Stomach (tissue), 4 donors: Measurements from ENCODE around the gene WDR3.

Experiments used
- CTCF ChIP-seq, 7 experiments: fragments of 450-650 bp in 4 of 7; fragments of 200-600 bp in 3 of 7; sonication (generic) in 3 of 7; IDR thresholded peaks; one replicate each; pipeline ENCODE4 v1.5.1; 2016 to 2019; ENCODE audit warnings: antibody characterized with exemption in 7 of 7, control low read depth in 2 of 7, mild to moderate bottlenecking in 1 of 7
- EP300 ChIP-seq: sonication (generic); formaldehyde crosslinking; IDR thresholded peaks from one replicate; pipeline ENCODE4 v1.6.1; 2017; ENCODE audit warnings: antibody characterized with exemption
- POLR2A ChIP-seq, 4 donors: fragments of 450-650 bp; IDR thresholded peaks; one replicate each; pipeline ENCODE4 v1.6.1; 2016; ENCODE audit warnings: antibody characterized with exemption in 4 of 4, control low read depth in 2 of 4, mild to moderate bottlenecking in 1 of 4, moderate library complexity in 1 of 4
- POLR2AphosphoS5 ChIP-seq, 3 donors: sonication (generic); formaldehyde crosslinking; IDR thresholded peaks; one replicate each; pipeline ENCODE4 v1.6.1; 2016; ENCODE audit warnings: antibody characterized with exemption in 3 of 3

- TF ChIP-seq POLR2AphosphoS5 (IDR thresholded peaks at IDR 0.05) (no peak), CTCF (IDR thresholded peaks at IDR 0.05) (no peak), POLR2A (IDR thresholded peaks at IDR 0.05) (no peak), EP300 (no peak)
Observed at GRCh38 chr1:117959364-117959763, 29.8 kb downstream of the WDR3 start.
